Upper lobe of left lung (tissue), 6 donors: Measurements from ENCODE around the gene TTC7B. TPM values are rescaled to one million over a fixed set of nuclear protein-coding genes. Genes with fewer than 3 reads are reported as not detected.

Experiments
- ATAC-seq, 2 donors: fragments of 200-7000 bp; cut with Tn5 transposase; one replicate each; pipeline ENCODE4 v1.9.1; 2022; ENCODE audit warnings: mild to moderate bottlenecking in 2 of 2, moderate library complexity in 2 of 2; ENCODE audit not compliant: low FRiP score in 2 of 2
- DNase-seq, 2 donors: peaks; one replicate each; pipeline ENCODE4 v3.0.0-alpha.2; 2019 to 2020
- H3K27ac ChIP-seq, 4 donors: fragments of 200-600 bp; sonication (generic); one replicate each; pipeline ENCODE4 v1.5.1; 2016 to 2019
- H3K27me3 ChIP-seq, 4 donors: fragments of 200-600 bp; sonication (generic); one replicate each; pipeline ENCODE4 v1.5.1; 2017 to 2019
- H3K36me3 ChIP-seq, 4 donors: fragments of 200-600 bp; sonication (generic); one replicate each; pipeline ENCODE4 v1.5.1; 2016 to 2019
- H3K4me1 ChIP-seq, 4 donors: fragments of 200-600 bp; sonication (generic); one replicate each; pipeline ENCODE4 v1.5.1; 2018 to 2019
- H3K4me3 ChIP-seq, 4 donors: fragments of 200-600 bp; sonication (generic); one replicate each; pipeline ENCODE4 v1.5.1; 2017 to 2019; ENCODE audit warnings: mild to moderate bottlenecking in 2 of 4, moderate library complexity in 1 of 4
- H3K9me3 ChIP-seq, 4 donors: fragments of 200-600 bp; sonication (generic); one replicate each; pipeline ENCODE4 v1.5.1; 2018 to 2019
- CTCF ChIP-seq, 6 experiments: fragments of 450-650 bp in 4 of 6; fragments of 200-600 bp in 2 of 6; sonication (generic) in 2 of 6; IDR thresholded peaks; one replicate each; pipeline ENCODE4 v1.5.1; 2016 to 2019; ENCODE audit warnings: antibody characterized with exemption in 6 of 6
- EP300 ChIP-seq, 4 donors: sonication (generic); formaldehyde crosslinking; IDR thresholded peaks; one replicate each; pipeline ENCODE4 v1.5.1; 2017; ENCODE audit warnings: antibody characterized with exemption in 4 of 4, control low read depth in 2 of 4
- POLR2A ChIP-seq, 4 donors: fragments of 450-650 bp; IDR thresholded peaks; one replicate each; pipeline ENCODE4 v1.5.1; 2016 to 2017; ENCODE audit warnings: antibody characterized with exemption in 4 of 4, mild to moderate bottlenecking in 2 of 4
- POLR2AphosphoS5 ChIP-seq, 2 donors: sonication (generic); formaldehyde crosslinking; IDR thresholded peaks; one replicate each; pipeline ENCODE4 v1.5.1; 2017; ENCODE audit warnings: antibody characterized with exemption in 2 of 2
- WGBS, 2 donors: methylation state at CpG; one replicate each; pipeline ENCODE4 v1.1.5; 2017 to 2018; 5-methylcytosine and 5-hydroxymethylcytosine counted together
- total RNA-seq, 6 donors: library from RNA; depleted of rRNA in 4 of 6; stranded (reverse); fragments of >200 nt in 4 of 6; gene quantifications; one replicate each; pipeline versions ENCODE4 v1.1.0 to v1.2.1, GENCODE V29; 2016 to 2021
- donor health status: DM: no; HTN: no; CAD: no; lungs with moderate emphysema.
- donor health status: DM: no; HTN: yes; CAD: no; lungs with severe emphysema.

TTC7B gene
- total RNA-seq, 6 donors from 2014 or later: 13.5 to 87.3 (median 37.5) TPM

- H3K27ac ChIP-seq: no peak overlapping the region
- H3K36me3 ChIP-seq: no peaks in the 10 kb centered on the region
- H3K4me1 ChIP-seq: no peaks in the 10 kb centered on the region
- H3K27me3 ChIP-seq: no peaks in the 10 kb centered on the region
- no peak overlapping the region for H3K4me3 ChIP-seq
- H3K9me3 ChIP-seq: peaks cover 4 to 17% (median 8%) of the 10 kb centered on the region in 4 donors
- ATAC-seq: no peak
- DNase-seq: no peak
- no peak for TF ChIP-seq CTCF (IDR thresholded peaks at IDR 0.05)
These were observed 66.0 kb downstream of the TTC7B start for GRCh38 chr14:90750191-90750590.

DNA sequence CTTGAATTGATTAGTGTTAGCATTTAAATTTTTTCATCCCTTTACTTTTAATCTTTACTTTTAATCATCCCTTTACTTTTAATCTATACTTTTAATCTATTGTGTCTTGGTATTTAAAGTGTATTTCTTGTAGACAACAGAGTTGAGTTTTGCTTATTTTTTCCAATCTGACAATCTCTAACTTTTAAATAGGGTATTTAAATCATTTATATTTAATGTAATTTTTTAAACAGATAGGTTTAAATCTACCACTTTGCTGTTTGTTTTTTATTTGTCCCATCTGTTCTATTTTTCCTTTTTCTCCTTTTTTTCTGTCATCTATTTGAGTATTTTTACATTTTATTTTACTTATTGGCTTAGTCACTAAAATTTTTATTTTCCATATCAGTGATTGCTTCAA lies 68.3 kb downstream of the TTC7B start:
- no peak for ATAC-seq
- DNase-seq: no peak
- TF ChIP-seq POLR2A (IDR thresholded peaks at IDR 0.05) (no peak), CTCF (IDR thresholded peaks at IDR 0.05) (no peak), EP300 (IDR thresholded peaks at IDR 0.05) (no peak), POLR2AphosphoS5 (IDR thresholded peaks at IDR 0.05) (no peak)
- Histone ChIP-seq H3K4me3 (no peak overlapping the region), H3K27ac (no peak overlapping the region), H3K27me3 (no peaks in the 10 kb centered on the region), H3K9me3 (peaks cover 4 to 17% (median 8%) of the 10 kb centered on the region in 4 donors), H3K36me3 (no peaks in the 10 kb centered on the region), H3K4me1 (peaks cover 0 to 4% (median 0%) of the 10 kb centered on the region in 4 donors)

GRCh38 chr14:90743826-90744225 lies 72.4 kb downstream of the TTC7B start:
- no peak overlapping the region for H3K4me3 ChIP-seq
- ATAC-seq (no peak), DNase-seq (no peak)
- WGBS, 2 donors: 92 to 95% methylated on average over 10 of the region's 10 CpGs
- peaks cover 0 to 13% (median 7%) of the 10 kb centered on the region in 4 donors for H3K4me1 ChIP-seq
- no peaks in the 10 kb centered on the region for H3K27me3 ChIP-seq
- peak overlapping the region in 2 of 4 donors; percentile 21 to 24 for H3K27ac ChIP-seq
- H3K9me3 ChIP-seq: peaks cover 0 to 9% (median 2%) of the 10 kb centered on the region in 4 donors
- no peaks in the 10 kb centered on the region for H3K36me3 ChIP-seq
- no peak for TF ChIP-seq POLR2AphosphoS5 (IDR thresholded peaks at IDR 0.05)
- TF ChIP-seq EP300 (IDR thresholded peaks at IDR 0.05): no peak
- no peak for TF ChIP-seq CTCF (IDR thresholded peaks at IDR 0.05)
- TF ChIP-seq POLR2A (IDR thresholded peaks at IDR 0.05): no peak

DNA sequence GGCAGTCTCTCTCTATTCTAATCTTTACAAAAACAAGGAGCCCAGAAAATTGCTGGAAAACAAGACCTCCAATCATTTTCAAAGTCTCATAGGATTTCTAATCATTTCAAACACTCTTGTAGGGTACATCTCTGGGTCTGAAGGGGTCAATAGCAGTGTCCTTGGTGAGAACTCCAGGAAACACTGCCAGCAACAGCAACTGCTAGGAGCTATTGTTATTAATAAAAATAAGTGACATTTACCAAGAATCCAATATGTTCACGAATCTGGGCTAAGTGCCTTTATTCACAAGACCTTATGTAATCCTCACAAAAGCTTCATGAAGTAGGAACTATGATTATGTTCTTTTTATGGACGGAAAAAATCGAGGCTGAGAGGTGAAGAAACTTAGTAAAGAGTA lies 72.8 kb downstream of the TTC7B start:
- Histone ChIP-seq H3K27ac (peak overlapping the region in 2 of 4 donors; percentile 21 to 24), H3K36me3 (no peaks in the 10 kb centered on the region), H3K4me1 (peaks cover 0 to 14% (median 8%) of the 10 kb centered on the region in 4 donors), H3K27me3 (no peaks in the 10 kb centered on the region), H3K4me3 (no peak overlapping the region), H3K9me3 (peaks cover 0 to 5% (median 1%) of the 10 kb centered on the region in 4 donors)
- DNase-seq (no peak), ATAC-seq (no peak)
- no peak for TF ChIP-seq CTCF (IDR thresholded peaks at IDR 0.05)
- TF ChIP-seq POLR2A (IDR thresholded peaks at IDR 0.05): no peak
- no peak for TF ChIP-seq EP300 (IDR thresholded peaks at IDR 0.05)
- 59 to 60% methylated on average over 3 of the region's 3 CpGs for WGBS, 2 donors

DNA sequence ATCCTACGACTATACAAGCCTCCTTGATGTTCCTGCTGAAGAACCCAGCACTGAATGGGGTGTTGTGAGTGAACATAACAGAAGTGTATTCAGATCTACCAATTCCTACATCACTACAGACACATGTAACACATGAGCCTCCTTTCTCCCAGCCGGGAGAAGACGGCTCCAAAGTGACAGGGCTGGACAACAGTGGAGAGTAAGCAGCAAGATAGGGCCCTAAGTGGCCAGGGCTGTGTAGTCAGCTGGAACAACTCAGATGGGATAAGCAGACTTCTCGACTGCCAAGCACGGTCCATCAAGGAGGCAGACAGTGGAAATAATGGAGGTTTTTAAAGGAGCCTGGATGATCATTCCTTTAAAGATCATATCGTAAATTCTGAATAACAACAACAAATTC lies 73.5 kb downstream of the TTC7B start:
- no peak overlapping the region for H3K4me3 ChIP-seq
- WGBS, 2 donors: 76 to 81% methylated on average over 6 of the region's 6 CpGs
- DNase-seq (no peak), ATAC-seq (no peak)
- no peaks in the 10 kb centered on the region for H3K27me3 ChIP-seq
- H3K36me3 ChIP-seq: no peaks in the 10 kb centered on the region
- TF ChIP-seq POLR2A (IDR thresholded peaks at IDR 0.05) (no peak), POLR2AphosphoS5 (IDR thresholded peaks at IDR 0.05) (no peak), CTCF (IDR thresholded peaks at IDR 0.05) (no peak), EP300 (IDR thresholded peaks at IDR 0.05) (no peak)
- peaks cover 0 to 14% (median 8%) of the 10 kb centered on the region in 4 donors for H3K4me1 ChIP-seq
- no peaks in the 10 kb centered on the region for H3K9me3 ChIP-seq
- H3K27ac ChIP-seq: peak overlapping the region in 1 of 4 donors; percentile 24
